Measurements from ENCODE around the gene TMEM132C. TPM values are rescaled to one million over a fixed set of nuclear protein-coding genes. Genes with fewer than 3 reads are reported as not detected.
A peak's percentile ranks its signal among the peaks of the same experiment; 100 is the strongest.

Gene TMEM132C
- total and polyA plus RNA-seq, 2 experiments from 2014 or later: 10.6 to 16.5 TPM

- H2AFZ ChIP-seq: no peak overlapping the region
- H3K4me1 ChIP-seq (ENCODE audit: insufficient read depth): peaks cover 50% of the 10 kb centered on the region
- H3K27ac ChIP-seq: peak overlapping the region; percentile 38
- no peaks in the 10 kb centered on the region for H3K36me3 ChIP-seq (replicated peaks; ENCODE audit: insufficient read depth, low read depth)
- H3K27me3 ChIP-seq: no peaks in the 10 kb centered on the region
- H3K9me2 ChIP-seq (replicated peaks; ENCODE audit: insufficient read depth): no peaks in the 10 kb centered on the region
- TF ChIP-seq EZH2 (IDR thresholded peaks at IDR 0.05; ENCODE audit: borderline replicate concordance) (no peak), EZH2phosphoT487 (IDR thresholded peaks at IDR 0.05; ENCODE audit: low read depth, severe bottlenecking, unreplicated experiment) (no peak), CTCF (IDR thresholded peaks at IDR 0.05; ENCODE audit: poor library complexity) (no peak)
- H3K4me3 ChIP-seq: no peak overlapping the region
- 18% methylated on average over 4 of the region's 4 CpGs for WGBS (ENCODE audit: low lambda C conversion rate, missing lambda C conversion rate)
- peaks cover 2% of the 10 kb centered on the region for H3K79me2 ChIP-seq
- peak overlapping the region; percentile 5 for H3K4me2 ChIP-seq
- peak; percentile 25 for DNase-seq (ENCODE audit: low spot score)
- H3K9me3 ChIP-seq (ENCODE audit: low read depth): no peaks in the 10 kb centered on the region
- H4K20me1 ChIP-seq (ENCODE audit: insufficient read depth, poor library complexity, severe bottlenecking): no peaks in the 10 kb centered on the region
Measured at GRCh38 chr12:128316973-128317526, 50.1 kb downstream of the TMEM132C start.

- WGBS (ENCODE audit: low lambda C conversion rate, missing lambda C conversion rate): 56% methylated on average over 5 of the region's 5 CpGs
Measured at GRCh38 chr12:128318341-128318740, 51.4 kb downstream of the TMEM132C start.

GRCh38 chr12:128318946-128319345, 52.0 kb downstream of the TMEM132C start:
- H3K4me3 ChIP-seq: no peak overlapping the region
- peaks cover 2% of the 10 kb centered on the region for H3K79me2 ChIP-seq
- DNase-seq (ENCODE audit: low spot score): no peak
- 77% methylated on average over 2 of the region's 2 CpGs for WGBS (ENCODE audit: low lambda C conversion rate, missing lambda C conversion rate)
- H3K27me3 ChIP-seq: no peaks in the 10 kb centered on the region
- H3K4me2 ChIP-seq: no peak overlapping the region
- TF ChIP-seq CTCF (IDR thresholded peaks at IDR 0.05; ENCODE audit: poor library complexity): no peak
- TF ChIP-seq EZH2phosphoT487 (IDR thresholded peaks at IDR 0.05; ENCODE audit: low read depth, severe bottlenecking, unreplicated experiment): no peak
- TF ChIP-seq EZH2 (IDR thresholded peaks at IDR 0.05; ENCODE audit: borderline replicate concordance): no peak
- peak overlapping the region; percentile 25 for H3K27ac ChIP-seq
- no peak overlapping the region for H2AFZ ChIP-seq
- H3K4me1 ChIP-seq (ENCODE audit: insufficient read depth): peaks cover 47% of the 10 kb centered on the region
- H4K20me1 ChIP-seq (ENCODE audit: insufficient read depth, poor library complexity, severe bottlenecking): no peaks in the 10 kb centered on the region
- no peaks in the 10 kb centered on the region for H3K36me3 ChIP-seq (replicated peaks; ENCODE audit: insufficient read depth, low read depth)
- no peaks in the 10 kb centered on the region for H3K9me3 ChIP-seq (ENCODE audit: low read depth)
- no peaks in the 10 kb centered on the region for H3K9me2 ChIP-seq (replicated peaks; ENCODE audit: insufficient read depth)

More at GRCh38 chr12:128318341-128318740, 51.4 kb downstream of the TMEM132C start:
- H3K27ac ChIP-seq: peak overlapping the region; percentile 38
- H3K4me1 ChIP-seq (ENCODE audit: insufficient read depth): peaks cover 48% of the 10 kb centered on the region
- H4K20me1 ChIP-seq (ENCODE audit: insufficient read depth, poor library complexity, severe bottlenecking): no peaks in the 10 kb centered on the region
- H3K9me3 ChIP-seq (ENCODE audit: low read depth): no peaks in the 10 kb centered on the region
- H3K79me2 ChIP-seq: peaks cover 2% of the 10 kb centered on the region
- peak overlapping the region; percentile 4 for H3K4me2 ChIP-seq
- no peaks in the 10 kb centered on the region for H3K9me2 ChIP-seq (replicated peaks; ENCODE audit: insufficient read depth)
- no peaks in the 10 kb centered on the region for H3K27me3 ChIP-seq
- H2AFZ ChIP-seq: no peak overlapping the region
- H3K4me3 ChIP-seq: no peak overlapping the region
- no peak for DNase-seq (ENCODE audit: low spot score)
- H3K36me3 ChIP-seq (replicated peaks; ENCODE audit: insufficient read depth, low read depth): no peaks in the 10 kb centered on the region
- no peak for TF ChIP-seq EZH2 (IDR thresholded peaks at IDR 0.05; ENCODE audit: borderline replicate concordance)
- no peak for TF ChIP-seq CTCF (IDR thresholded peaks at IDR 0.05; ENCODE audit: poor library complexity)
- no peak for TF ChIP-seq EZH2phosphoT487 (IDR thresholded peaks at IDR 0.05; ENCODE audit: low read depth, severe bottlenecking, unreplicated experiment)
